Measurements from ENCODE around the gene MANF. TPM values are rescaled to one million over a fixed set of nuclear protein-coding genes. Genes with fewer than 3 reads are reported as not detected.

Gene MANF
- total RNA-seq, 1 donor from 2014 or later: 32.2 TPM

GRCh38 chr3:51436998-51437639 lies 52.0 kb downstream of the MANF start:
- DNase-seq: no peak

Other genes starting within 250 kb of the MANF start
- gene RBM15B, start 6.0 kb downstream of the MANF start, total RNA-seq: 16.5 TPM
- gene DCAF1, start 114.7 kb downstream of the MANF start, total RNA-seq: 17.1 TPM
- gene RAD54L2, start 153.4 kb downstream of the MANF start, total RNA-seq: 18.7 TPM

Data from skin of body (tissue), 2 donors.